ENCODE results near the gene PDE6A. TPM values are rescaled to one million over a fixed set of nuclear protein-coding genes. Genes with fewer than 3 reads are reported as not detected.

PDE6A gene
- total and polyA plus RNA-seq, 12 donors = 0.14 to 1.6 (median 0.86) TPM

DNA sequence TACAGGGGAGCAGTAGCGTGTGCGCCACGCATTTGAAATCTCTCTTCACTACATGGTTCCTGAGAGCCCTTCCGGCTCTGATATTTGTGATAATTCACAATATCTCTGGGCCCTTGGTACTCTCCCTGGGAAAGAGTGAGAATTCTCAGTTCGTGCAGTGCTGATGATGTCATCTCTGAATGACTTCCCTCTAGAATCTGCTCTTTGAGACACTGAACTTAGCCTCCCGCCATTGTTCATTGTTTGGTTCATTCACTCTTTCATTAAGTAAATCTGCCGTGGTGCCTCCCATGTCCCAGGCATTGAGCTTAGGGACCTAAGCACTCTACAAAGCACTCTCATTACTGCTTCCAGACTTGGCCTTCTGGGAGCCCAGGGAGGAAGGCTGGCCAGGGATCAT lies 120.5 kb downstream of the PDE6A start:
- H3K27me3 ChIP-seq = no peaks in the 10 kb centered on the region
- no peak overlapping the region for H3K4me3 ChIP-seq
- 87 to 90% (median 89%) methylated on average over 7 of the region's 7 CpGs for WGBS, 4 donors
- peak overlapping the region in 3 of 5 donors; percentile 15 to 74 (median 64) for H3K27ac ChIP-seq
- H3K4me1 ChIP-seq (replicated peaks in 1 of 2) = no peaks in the 10 kb centered on the region
- no peak for TF ChIP-seq POLR2A (IDR thresholded peaks at IDR 0.05)
- TF ChIP-seq, protein P1, sequence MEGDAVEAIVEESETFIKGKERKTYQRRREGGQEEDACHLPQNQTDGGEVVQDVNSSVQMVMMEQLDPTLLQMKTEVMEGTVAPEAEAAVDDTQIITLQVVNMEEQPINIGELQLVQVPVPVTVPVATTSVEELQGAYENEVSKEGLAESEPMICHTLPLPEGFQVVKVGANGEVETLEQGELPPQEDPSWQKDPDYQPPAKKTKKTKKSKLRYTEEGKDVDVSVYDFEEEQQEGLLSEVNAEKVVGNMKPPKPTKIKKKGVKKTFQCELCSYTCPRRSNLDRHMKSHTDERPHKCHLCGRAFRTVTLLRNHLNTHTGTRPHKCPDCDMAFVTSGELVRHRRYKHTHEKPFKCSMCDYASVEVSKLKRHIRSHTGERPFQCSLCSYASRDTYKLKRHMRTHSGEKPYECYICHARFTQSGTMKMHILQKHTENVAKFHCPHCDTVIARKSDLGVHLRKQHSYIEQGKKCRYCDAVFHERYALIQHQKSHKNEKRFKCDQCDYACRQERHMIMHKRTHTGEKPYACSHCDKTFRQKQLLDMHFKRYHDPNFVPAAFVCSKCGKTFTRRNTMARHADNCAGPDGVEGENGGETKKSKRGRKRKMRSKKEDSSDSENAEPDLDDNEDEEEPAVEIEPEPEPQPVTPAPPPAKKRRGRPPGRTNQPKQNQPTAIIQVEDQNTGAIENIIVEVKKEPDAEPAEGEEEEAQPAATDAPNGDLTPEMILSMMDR (IDR thresholded peaks at IDR 0.05) = no peak
- DNase-seq = no peak
- no peaks in the 10 kb centered on the region for H3K9me3 ChIP-seq (replicated peaks in 1 of 3)
- H3K36me3 ChIP-seq (replicated peaks in 1 of 2) = no peaks in the 10 kb centered on the region
- intact Hi-C loops (cut with DNase I) = loop anchor here in 1 of 2 donors (10.0 kb wide), 1 partner anchor 89 kb away; the partner anchor contains the start of gene PPARGC1B

DNA sequence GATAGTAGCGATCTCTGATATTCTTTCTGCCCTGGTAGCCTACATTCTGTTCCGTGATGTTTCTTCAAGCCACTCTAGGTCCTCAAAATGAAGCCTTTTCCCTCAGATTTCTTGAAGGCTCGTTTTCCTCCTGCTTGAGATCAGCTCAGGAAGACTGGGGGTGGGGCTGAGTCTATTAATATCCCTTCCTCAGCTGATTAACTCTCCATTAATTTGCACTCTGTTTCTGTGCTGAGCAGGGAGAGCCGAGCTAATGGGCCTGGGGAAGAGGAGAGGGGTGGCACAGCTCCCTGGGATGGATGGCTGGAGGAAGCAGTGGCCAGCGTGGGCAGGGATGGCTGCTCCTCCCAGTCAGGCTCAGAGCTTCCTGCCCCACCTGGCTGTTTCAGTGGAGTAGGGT lies 121.2 kb downstream of the PDE6A start:
- H3K27me3 ChIP-seq = no peaks in the 10 kb centered on the region
- H3K27ac ChIP-seq = peak overlapping the region in 2 of 5 donors; percentile 41 to 49
- intact Hi-C loops (cut with DNase I) = loop anchor here in 1 of 2 donors (10.0 kb wide), 1 partner anchor 89 kb away; the partner anchor contains the start of gene PPARGC1B
- 66 to 78% (median 75%) methylated on average over 5 of the region's 5 CpGs for WGBS, 4 donors
- no peak for TF ChIP-seq POLR2A (IDR thresholded peaks at IDR 0.05)
- TF ChIP-seq, protein P1 (IDR thresholded peaks at IDR 0.05) = no peak
- no peaks in the 10 kb centered on the region for H3K9me3 ChIP-seq (replicated peaks in 1 of 3)
- no peaks in the 10 kb centered on the region for H3K36me3 ChIP-seq (replicated peaks in 1 of 2)
- no peak overlapping the region for H3K4me3 ChIP-seq
- no peaks in the 10 kb centered on the region for H3K4me1 ChIP-seq (replicated peaks in 1 of 2)
- no peak for DNase-seq

GRCh38 chr5:149822301-149822700 lies 122.3 kb downstream of the PDE6A start:
- no peaks in the 10 kb centered on the region for H3K9me3 ChIP-seq (replicated peaks in 1 of 3)
- H3K4me3 ChIP-seq = no peak overlapping the region
- 94 to 100% (median 96%) methylated on average over 1 to 5 of the region's 5 CpGs for WGBS, 4 donors
- TF ChIP-seq, protein P1 (IDR thresholded peaks at IDR 0.05) = no peak
- no peak for TF ChIP-seq POLR2A (IDR thresholded peaks at IDR 0.05)
- no peaks in the 10 kb centered on the region for H3K4me1 ChIP-seq (replicated peaks in 1 of 2)
- peak in 1 of 7 donors; percentile 28 for DNase-seq
- intact Hi-C loops (cut with DNase I) = loop anchor here in 1 of 2 donors (10.0 kb wide), 1 partner anchor 88 kb away; the partner anchor contains the start of gene PPARGC1B
- no peaks in the 10 kb centered on the region for H3K27me3 ChIP-seq
- no peaks in the 10 kb centered on the region for H3K36me3 ChIP-seq (replicated peaks in 1 of 2)
- H3K27ac ChIP-seq = no peak overlapping the region

DNA sequence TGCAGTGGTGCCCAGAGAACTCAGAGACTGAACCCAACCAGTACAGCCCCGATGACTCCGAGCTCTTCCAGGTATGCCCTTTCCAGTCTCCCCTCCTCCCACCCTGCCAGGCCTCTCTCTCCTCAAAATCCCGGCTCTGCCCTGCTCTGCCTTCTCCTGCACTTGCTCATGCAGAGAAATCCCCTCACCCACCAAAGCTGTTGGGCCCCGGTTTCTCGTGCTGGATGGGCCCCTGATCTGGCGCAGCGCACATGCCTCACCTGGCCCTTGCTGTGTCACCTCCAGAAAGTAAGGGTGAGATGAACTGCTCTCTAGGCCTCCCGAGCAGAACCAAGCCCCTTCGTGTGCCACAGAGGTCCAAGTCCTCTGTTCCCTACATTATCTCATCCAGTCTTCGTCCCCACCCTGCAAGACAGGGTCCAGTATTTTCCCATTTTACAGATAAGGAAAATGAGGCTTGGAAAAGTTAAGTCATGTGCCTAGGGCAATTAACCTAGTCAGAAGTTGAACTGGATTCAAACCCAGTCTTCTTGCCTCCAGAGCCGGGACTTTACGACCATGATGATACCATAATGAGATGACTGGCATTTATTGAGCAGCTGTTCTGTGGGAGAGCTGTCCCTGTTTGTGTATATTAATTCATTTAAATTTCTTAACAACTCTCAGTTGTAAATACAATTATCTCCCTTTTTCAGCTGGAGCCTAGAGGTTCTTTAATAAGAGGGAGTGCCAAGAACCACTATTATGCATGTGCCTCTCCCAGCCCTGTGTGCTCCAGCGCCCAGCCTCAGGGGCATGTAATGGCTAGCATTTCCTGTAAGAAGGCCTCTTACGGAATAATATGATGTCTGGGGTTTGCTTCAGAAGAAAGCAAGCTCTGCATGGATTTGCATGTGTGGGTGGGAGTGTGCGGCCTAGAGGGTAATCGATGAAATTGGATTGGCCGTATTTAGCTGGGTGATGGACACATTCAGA lies 123.8 kb downstream of the PDE6A start:
- Histone ChIP-seq H3K36me3 (replicated peaks in 1 of 2) (no peaks in the 10 kb centered on the region), H3K4me1 (replicated peaks in 1 of 2) (no peaks in the 10 kb centered on the region), H3K27me3 (no peaks in the 10 kb centered on the region), H3K27ac (no peak overlapping the region), H3K4me3 (no peak overlapping the region), H3K9me3 (replicated peaks in 1 of 3) (no peaks in the 10 kb centered on the region)
- TF ChIP-seq, protein P1 (IDR thresholded peaks at IDR 0.05) = no peak
- TF ChIP-seq POLR2A (IDR thresholded peaks at IDR 0.05) = no peak
- DNase-seq = no peak
- intact Hi-C loops (cut with DNase I) = loop anchor here in 1 of 2 donors (10.0 kb wide), 1 partner anchor 86 kb away; the partner anchor contains the start of gene PPARGC1B
- 92 to 96% (median 95%) methylated on average over 17 of the region's 17 CpGs for WGBS, 4 donors

Data from adrenal gland (tissue), 12 donors.